GM13976 (cell line): ENCODE measurements around the gene WBP1.
"Not testable (repeated sequence)": the region's sequence is repeated elsewhere in the genome, so short reads cannot be mapped to it uniquely, and the experiment has no call there.

Source experiments
- DNase-seq: peaks from one replicate; pipeline ENCODE4 v3.0.0; 2012; ENCODE audit warnings: low spot score
- CTCF ChIP-seq: IDR thresholded peaks from 2 replicates; pipeline ENCODE4 v1.5.1; 2012; ENCODE audit warnings: borderline replicate concordance, mild to moderate bottlenecking; ENCODE audit not compliant: insufficient read depth; ENCODE audit errors: extremely low read depth, missing control alignments, control extremely low read depth
- in situ Hi-C: fragments of 300-500 bp; cut with MboI; formaldehyde crosslinking; loops from one replicate; pipeline ENCODE4 v1.12.0; 2022; ENCODE audit warnings: low sequenced_read_pairs, mixed read lengths, inconsistent platforms; ENCODE audit not compliant: unreplicated experiment

WBP1 gene

GRCh38 chr2:74474899-74475298, 16.7 kb downstream of the WBP1 start:
- in situ Hi-C loops = loop anchor here (25.0 kb wide), 1 partner anchor 387 kb away; no protein-coding TSS in a partner anchor
- TF ChIP-seq CTCF = peak; percentile 28
- DNase-seq = peak; percentile 11

GRCh38 chr2:74481431-74481830, 23.2 kb downstream of the WBP1 start:
- DNase-seq = no peak
- in situ Hi-C loops = loop anchor here (10.0 to 25.0 kb wide), 2 partner anchors 113 to 381 kb away; no protein-coding TSS in a partner anchor
- no peak for TF ChIP-seq CTCF

- in situ Hi-C loops = loop anchor here (10.0 to 25.0 kb wide), 2 partner anchors 113 to 380 kb away; no protein-coding TSS in a partner anchor
- no peak for TF ChIP-seq CTCF
These were observed 23.9 kb downstream of the WBP1 start for GRCh38 chr2:74481961-74482800.

GRCh38 chr2:74482801-74483674, 24.8 kb downstream of the WBP1 start, which contains the start of the genes CCDC142 and TTC31:
CCDC142 (minus strand) TSS chr2:74482998; CDS start chr2:74482837, 161 bp downstream.
TTC31 (plus strand) TSS chr2:74483081; CDS start chr2:74483096, 15 bp downstream.
- in situ Hi-C loops = loop anchor here (10.0 to 25.0 kb wide), 2 partner anchors 112 to 379 kb away; no protein-coding TSS in a partner anchor
- TF ChIP-seq CTCF = peak; percentile 95
- DNase-seq = peak; percentile 94

More at GRCh38 chr2:74481961-74482800, 23.9 kb downstream of the WBP1 start:
- peak; percentile 73 for DNase-seq

- in situ Hi-C loops = loop anchor here (10.0 to 25.0 kb wide), 2 partner anchors 111 to 379 kb away; no protein-coding TSS in a partner anchor
- DNase-seq = not testable (repeated sequence)
These were observed 25.5 kb downstream of the WBP1 start for GRCh38 chr2:74483675-74484164.

- in situ Hi-C loops = loop anchor here (10.0 to 25.0 kb wide), 2 partner anchors 109 to 376 kb away; no protein-coding TSS in a partner anchor
These were observed 27.9 kb downstream of the WBP1 start for GRCh38 chr2:74486141-74486540.

More at GRCh38 chr2:74486141-74486540, 27.9 kb downstream of the WBP1 start:
- TF ChIP-seq CTCF = no peak
- DNase-seq = no peak
